ENCODE data around the gene MTARC2. TPM values are rescaled to one million over a fixed set of nuclear protein-coding genes. Genes with fewer than 3 reads are reported as not detected.

The MTARC2 gene
- total RNA-seq, 1 donor from 2014 or later, result 58.6 TPM

DNA sequence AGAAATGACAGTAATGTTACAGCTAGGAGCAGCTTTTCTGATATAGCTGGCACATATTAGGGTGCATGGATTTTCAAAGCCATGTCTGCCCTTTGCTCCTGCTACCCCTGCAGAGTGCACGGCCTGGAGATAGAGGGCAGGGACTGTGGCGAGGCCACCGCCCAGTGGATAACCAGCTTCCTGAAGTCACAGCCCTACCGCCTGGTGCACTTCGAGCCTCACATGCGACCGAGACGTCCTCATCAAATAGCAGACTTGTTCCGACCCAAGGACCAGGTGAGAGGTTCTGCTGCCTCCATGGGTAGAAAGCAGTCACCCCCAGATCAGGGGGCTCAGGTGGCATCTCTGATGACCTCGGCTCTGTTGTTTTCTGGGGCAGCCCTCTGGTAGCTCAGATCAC lies 48.4 kb downstream of the MTARC2 start:
- intact Hi-C loops (cut with DNase I), result no loop called here
- no peaks in the 10 kb centered on the region for H3K27me3 ChIP-seq
- DNase-seq, result no peak
- peaks cover under 1% of the 10 kb centered on the region for H3K4me1 ChIP-seq
- no peak for ATAC-seq
- peaks cover 23% of the 10 kb centered on the region for H3K36me3 ChIP-seq
- H3K4me3 ChIP-seq, result no peak overlapping the region
- no peaks in the 10 kb centered on the region for H3K9me3 ChIP-seq
- no peak overlapping the region for H3K27ac ChIP-seq
- no peak for TF ChIP-seq CTCF (IDR thresholded peaks at IDR 0.05)

GRCh38 chr1:220797044-220797443 lies 48.9 kb downstream of the MTARC2 start:
- Histone ChIP-seq H3K27ac (no peak overlapping the region), H3K27me3 (no peaks in the 10 kb centered on the region), H3K4me1 (no peaks in the 10 kb centered on the region), H3K36me3 (peaks cover 23% of the 10 kb centered on the region), H3K4me3 (no peak overlapping the region), H3K9me3 (no peaks in the 10 kb centered on the region)
- no peak for DNase-seq
- no peak for ATAC-seq
- intact Hi-C loops (cut with DNase I), result no loop called here
- TF ChIP-seq CTCF (IDR thresholded peaks at IDR 0.05), result no peak

DNA sequence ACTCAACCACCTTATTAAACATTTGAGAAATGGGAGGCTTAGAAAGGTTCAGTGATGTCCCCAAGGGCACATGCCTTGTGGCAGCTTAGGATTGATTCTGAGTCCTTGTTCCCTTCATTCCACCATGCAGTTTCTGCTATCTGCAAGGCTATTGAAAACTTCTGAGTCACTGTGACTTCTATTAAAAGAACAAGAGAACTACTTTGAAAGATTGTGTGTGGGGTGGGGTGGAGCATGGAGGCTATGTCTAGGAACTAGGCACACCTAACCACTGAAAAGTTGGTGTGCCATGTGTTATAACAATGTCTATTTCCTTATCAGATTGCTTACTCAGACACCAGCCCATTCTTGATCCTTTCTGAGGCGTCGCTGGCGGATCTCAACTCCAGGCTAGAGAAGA lies 49.4 kb downstream of the MTARC2 start:
- intact Hi-C loops (cut with DNase I), result no loop called here
- Histone ChIP-seq H3K27ac (no peak overlapping the region), H3K36me3 (peaks cover 23% of the 10 kb centered on the region), H3K9me3 (no peaks in the 10 kb centered on the region), H3K4me1 (no peaks in the 10 kb centered on the region), H3K4me3 (no peak overlapping the region), H3K27me3 (no peaks in the 10 kb centered on the region)
- DNase-seq (no peak), ATAC-seq (no peak)
- no peak for TF ChIP-seq CTCF (IDR thresholded peaks at IDR 0.05)

DNA sequence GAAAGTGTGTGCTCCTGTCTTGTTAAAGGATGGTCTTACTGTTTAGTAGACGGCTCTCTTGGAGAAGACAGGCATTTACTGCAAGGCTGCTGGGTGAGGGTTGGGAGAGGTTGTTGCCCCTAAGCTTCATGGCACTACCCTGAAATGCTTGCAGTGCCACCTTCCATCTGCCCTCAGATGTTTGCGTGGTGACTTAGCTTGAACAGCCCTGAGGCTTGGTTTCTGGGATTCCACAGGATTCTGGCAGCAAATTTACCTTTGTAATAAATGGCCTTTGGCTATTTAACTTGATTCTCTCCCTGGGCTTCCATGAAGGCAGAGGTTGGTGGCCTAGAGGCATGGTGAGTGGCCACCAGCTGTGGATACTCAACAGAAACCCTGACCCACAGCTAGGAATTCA lies 50.2 kb downstream of the MTARC2 start:
- Histone ChIP-seq H3K4me1 (no peaks in the 10 kb centered on the region), H3K27me3 (no peaks in the 10 kb centered on the region), H3K4me3 (no peak overlapping the region), H3K36me3 (peaks cover 23% of the 10 kb centered on the region), H3K9me3 (no peaks in the 10 kb centered on the region), H3K27ac (no peak overlapping the region)
- intact Hi-C loops (cut with DNase I), result no loop called here
- no peak for TF ChIP-seq CTCF (IDR thresholded peaks at IDR 0.05)
- DNase-seq (no peak), ATAC-seq (no peak)

DNA sequence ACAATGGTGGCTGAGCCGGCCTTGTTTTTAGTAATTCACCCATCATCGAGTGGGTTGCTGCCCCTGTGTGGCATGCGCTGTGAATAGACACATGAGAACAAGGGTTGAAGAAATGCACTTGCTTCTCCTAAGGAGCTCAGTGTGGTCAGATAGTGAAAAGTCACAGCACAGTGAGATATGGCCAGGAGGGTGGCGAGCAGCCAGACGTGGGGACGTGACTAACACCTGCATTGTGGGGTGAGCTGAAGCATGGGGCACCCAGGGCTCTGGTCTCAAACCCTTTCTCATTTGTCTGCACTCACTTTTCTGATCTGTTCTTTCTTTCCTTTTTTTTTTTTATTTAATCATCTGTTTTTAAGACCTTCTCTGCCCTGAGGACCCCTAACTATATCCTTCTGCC lies 52.1 kb downstream of the MTARC2 start:
- TF ChIP-seq CTCF (IDR thresholded peaks at IDR 0.05), result no peak
- DNase-seq, result no peak
- Histone ChIP-seq H3K36me3 (peaks cover 23% of the 10 kb centered on the region), H3K27me3 (no peaks in the 10 kb centered on the region), H3K4me3 (no peak overlapping the region), H3K4me1 (no peaks in the 10 kb centered on the region), H3K27ac (no peak overlapping the region), H3K9me3 (no peaks in the 10 kb centered on the region)
- intact Hi-C loops (cut with DNase I), result no loop called here
- no peak for ATAC-seq
